ENCODE data around the gene RPN1.

DNA sequence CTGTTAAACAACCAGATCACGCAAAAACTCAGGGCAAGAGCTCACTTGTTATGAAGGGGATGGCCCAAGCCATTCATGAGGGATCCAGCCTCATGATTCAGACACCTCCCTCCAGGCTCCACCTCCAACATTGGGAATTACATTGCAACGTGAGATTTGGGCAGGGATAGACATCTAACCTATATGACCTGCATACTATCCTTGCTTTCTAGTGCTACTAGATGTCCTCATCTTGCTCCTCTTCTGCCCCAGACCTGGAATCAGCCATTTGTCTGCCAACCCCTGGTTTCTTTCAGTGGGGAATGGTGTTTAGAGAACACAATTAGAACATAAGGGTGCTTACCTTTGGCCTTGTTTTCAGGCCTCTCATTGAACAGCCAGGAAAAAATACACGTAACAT, 63.2 kb downstream of the RPN1 start:
- TF ChIP-seq CTCF (conservative IDR thresholded peaks at IDR 0.05; ENCODE audit: low read length) (no peak), EZH2phosphoT487 (IDR thresholded peaks at IDR 0.05; ENCODE audit: borderline replicate concordance, low read depth, low read length) (no peak)
